Middle frontal gyrus (tissue), 1 donor: ENCODE results near the gene NKX2-3.

Source experiments
- DNase-seq: peaks from one replicate; pipeline ENCODE4 v3.0.0-alpha.2; 2015; ENCODE audit warnings: low spot score; ENCODE audit errors: extremely low spot score

The NKX2-3 gene

DNA sequence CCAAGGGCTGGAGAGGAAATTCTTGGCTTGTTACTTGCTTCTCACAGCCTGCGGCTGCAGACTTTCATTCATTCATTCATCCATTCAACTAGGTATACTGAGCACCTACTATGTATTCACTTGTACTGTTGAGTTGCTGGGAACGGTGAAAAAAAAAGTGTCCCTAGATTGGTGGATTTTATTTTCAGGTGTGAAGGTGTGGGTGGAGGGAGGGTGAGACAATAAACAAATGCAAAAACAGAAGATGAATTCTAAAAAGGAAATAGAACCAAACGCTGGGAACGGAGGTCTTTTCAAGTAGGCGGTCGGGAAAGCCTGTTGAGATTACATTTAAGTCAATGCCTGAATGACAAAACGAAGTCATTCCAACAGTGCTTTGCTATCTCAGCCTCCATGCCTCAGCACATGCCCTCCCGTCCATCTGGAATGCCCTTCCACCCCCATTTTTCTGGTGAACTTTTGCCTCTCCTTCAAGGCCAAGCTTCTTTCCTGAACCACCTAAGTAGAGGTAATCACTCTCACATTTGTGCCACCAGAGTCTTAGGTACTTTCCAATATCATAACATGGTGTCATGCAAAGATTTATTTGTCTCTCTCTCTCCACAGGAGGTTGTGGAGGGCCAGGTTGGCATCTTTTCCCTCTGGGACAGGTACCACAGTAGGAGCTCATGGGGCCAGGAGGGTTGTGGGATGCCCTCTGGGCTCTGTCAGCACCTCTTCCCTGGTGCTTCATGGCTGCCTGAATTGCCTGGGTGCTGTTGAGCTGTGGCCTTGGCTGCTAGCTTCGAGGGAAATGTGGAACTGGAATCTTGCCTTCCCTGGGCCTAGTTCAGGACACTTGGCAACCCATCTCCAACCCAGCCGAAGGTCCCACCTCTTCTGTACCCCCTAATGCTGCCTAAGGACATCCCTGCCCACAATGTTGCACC lies 5.5 kb downstream of the NKX2-3 start:
- DNase-seq: no peak

DNA sequence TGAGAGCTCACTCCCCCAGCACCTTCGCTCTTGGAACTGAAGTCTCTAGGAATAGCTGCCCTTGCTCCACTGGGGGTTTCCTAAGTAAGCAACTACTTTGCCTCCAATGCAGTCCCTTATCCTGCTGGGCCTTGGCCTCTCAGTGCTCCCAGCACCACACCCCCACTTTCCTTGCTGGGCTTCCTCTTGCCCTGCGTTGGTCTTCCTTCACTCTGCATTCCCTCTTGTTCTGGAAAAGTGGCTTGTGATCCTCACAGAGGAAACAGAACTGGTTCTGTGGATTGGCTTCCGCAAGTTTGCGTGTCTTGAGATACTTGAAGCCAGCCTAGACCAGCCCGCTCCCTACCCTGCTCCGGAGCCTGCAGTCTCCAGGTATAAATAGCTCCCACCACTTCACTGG lies 6.4 kb downstream of the NKX2-3 start:
- no peak for DNase-seq

DNA sequence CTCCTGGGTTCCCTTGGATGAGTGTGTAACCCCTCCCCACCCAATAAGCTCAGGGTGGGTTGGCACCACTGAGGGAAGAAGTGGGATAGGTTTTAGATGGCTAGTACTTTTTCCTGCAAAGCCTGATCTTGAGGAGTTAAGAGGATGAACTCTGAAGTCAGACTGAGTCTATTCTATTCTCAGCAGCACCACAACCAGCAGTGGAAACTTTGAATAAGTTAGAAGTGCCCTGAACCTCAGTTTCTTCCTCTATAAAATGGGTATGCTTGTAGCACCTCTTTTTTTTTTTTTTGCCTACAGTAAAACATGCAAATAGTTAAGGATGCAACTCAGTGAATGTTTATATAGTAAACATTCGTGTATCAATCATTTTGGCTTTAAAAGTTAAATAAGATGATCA lies 7.1 kb downstream of the NKX2-3 start:
- no peak for DNase-seq

DNA sequence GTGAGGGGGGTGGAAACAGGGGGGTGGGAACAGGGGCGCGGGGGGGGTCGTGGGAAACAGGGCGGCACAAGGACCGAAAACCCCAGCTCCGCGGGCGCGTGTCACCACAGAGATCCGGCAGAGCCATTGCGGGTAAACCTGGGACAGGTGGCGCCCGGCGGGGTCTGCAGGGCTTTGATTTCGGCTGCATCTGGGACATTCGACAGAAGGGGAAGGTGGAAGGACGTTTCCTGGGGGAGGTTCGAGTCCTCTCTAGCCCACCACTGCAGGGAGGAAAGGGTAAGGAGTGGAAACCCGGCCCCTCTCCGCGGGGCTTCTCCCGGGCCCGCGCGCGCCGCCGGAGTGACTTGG lies 7.5 kb downstream of the NKX2-3 start:
- no peak for DNase-seq

DNA sequence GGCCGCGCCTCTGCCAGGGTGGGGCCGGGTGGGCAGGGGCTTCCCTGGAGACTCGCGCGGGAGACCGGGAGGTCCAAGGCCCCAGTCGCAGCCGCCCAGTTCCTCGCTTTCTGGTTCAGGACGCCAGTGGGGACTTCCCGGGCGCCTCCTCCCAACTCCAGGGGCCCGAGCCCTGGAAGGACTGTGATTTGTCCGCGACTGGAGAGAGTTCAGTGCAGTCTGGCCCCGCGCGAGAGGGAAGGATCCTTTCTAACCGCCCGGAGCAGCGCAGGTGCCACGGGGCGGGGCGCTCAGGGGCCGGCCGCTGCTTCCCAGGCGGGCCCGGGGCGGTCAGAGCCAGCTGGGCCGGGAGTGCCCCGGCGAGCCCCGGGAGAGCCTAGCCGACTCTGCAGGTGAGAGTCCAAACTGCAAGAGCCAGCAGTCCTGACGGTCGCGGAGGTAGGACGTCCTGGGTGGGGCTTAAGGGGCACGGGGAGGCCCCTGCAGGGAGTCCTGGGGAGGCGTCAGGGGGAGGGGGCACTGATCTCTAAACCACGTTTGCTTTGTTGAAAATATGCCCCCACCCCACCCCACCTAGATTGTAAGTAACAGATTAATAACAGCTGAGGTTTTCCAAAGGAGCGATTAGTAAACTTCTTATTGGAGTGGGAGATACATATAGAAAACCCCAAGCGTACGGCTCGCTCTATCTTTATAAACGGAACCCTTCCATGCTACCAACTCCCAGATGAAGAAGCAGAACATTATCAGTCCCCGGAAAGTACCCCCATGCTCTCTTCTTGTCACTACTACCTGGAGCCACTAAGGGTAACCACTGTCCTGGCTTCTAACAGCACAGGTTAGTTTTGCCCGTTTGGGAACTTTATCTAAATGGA lies 8.2 kb downstream of the NKX2-3 start:
- no peak for DNase-seq

DNA sequence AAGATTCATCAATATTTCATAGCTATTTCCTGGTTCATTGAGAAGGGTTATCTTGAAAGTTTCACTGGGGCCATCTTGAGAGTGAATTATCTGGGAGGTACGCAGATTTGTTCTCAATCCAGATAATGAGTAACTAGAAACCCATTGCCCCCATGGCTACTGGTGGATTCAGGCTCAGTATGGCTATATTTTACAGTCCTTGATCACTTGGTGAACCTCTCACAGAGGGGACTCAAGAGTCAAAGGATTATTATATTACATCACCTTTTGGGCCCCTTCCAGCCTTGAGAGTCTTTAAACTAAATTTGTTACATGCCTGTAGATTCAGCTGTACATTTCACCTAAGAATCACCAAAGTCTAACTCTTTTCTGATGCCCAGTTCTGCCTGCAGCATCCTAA lies 11.6 kb downstream of the NKX2-3 start:
- no peak for DNase-seq

DNA sequence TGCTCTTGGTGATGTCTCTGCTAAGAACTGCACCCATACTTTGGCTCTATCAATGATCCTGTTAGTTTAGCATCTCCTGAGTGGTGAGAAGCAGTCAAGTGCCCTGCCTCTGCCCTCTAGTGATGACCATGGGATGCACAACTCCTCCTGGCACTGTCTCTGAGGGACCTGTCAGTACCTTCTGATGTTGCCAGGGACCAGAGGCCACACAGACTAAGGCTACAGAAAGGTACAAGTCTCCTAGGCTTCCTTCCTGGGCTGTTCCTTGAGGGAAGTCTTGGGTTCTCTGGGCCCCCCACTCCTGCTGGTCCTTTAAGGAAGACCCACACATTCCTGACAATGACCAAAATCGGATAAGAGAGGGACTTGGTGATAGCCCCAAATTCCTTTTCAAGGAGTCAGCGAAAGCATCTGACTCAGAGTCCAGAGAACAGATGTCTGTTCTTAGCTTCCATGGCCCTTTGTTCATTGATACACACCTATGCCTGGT lies 15.3 kb downstream of the NKX2-3 start:
- no peak for DNase-seq

DNA sequence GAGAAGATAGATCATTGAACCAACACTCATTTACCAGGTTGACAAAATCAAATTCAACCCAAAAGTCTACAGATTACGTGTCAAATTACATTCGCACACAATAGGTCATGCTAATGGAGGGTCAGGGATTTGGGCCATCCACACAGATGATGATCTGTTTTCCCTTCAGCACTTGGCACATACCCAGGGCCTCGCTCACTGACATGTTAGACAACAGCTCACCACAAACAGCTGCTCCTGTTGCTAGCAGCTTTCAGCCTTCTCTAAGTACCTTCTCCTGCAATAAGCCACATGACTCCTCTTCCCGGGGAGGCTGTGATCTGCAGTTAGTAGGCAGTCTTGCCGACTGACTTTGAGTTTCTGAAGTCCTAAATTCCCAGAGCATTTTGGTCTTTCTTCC lies 18.4 kb downstream of the NKX2-3 start:
- no peak for DNase-seq

DNA sequence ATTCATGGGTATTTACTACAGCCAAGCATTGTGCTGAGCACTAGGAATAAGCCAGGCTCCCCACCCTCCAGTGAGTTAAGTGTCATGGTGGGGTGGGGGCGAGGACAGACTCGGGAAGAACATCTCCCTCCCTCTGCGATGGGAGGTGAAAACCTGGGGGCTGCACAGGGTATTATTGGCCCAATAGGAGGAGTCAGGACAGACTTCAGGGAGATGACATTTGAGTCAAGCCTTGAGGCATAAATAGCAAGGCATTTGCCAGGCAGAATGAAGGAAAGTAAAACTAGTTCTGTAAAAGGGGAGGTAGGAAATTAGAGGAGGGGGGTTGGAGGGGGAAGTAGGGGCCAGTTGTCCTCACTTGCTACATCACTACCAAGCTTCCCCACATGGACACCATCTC lies 18.9 kb downstream of the NKX2-3 start:
- no peak for DNase-seq

DNA sequence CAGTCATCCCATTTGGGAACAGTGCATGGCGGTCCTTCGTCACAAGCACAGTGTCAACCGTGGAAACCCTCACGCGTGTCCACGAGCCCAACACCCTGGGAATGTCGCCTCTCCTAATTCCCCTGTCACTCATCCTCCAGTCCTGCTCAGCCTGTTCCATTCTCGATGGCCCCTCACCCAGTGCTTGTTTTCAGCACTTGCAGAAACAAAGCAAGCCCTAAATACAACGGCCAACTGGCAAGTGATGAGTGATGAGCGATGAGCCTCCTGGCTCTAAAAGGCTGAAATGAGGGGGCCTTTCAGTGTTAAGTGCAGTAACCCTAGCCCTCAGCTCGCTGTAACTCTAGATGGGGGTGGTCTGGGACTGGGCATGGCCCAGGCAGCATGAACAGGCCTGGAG lies 22.6 kb downstream of the NKX2-3 start:
- DNase-seq: no peak

DNA sequence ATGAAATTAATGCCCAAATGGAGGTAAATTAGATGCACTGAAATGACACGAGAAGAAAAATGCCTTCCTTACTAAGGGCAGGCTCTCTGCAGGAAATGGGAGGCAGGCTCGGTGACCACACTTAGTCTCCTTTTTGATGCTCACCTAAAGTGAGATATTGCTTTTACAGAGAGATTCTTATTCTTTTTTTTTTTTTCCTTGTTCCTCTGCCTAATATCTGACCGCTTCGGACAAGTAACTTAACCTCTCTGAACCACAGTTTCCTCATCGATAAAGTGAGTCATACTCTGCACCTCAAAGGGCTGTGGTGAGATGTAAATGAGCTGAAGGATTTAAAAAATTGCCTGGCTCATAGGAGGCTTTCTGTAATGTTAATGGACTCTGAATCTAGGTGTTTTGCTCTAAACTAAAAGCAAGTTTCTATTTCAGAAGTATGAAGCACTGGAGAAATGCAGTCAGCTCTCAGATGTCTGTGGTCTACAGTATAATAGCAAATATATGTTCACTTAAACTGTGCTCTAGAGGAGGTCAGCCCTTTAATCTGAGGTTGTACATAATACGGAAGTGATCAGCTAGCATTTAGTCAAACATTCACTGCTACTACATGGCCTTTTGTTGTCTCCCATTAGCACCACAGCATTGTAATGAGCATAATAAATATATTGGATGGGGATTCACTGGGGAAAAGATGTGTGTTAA lies 23.2 kb downstream of the NKX2-3 start:
- no peak for DNase-seq

DNA sequence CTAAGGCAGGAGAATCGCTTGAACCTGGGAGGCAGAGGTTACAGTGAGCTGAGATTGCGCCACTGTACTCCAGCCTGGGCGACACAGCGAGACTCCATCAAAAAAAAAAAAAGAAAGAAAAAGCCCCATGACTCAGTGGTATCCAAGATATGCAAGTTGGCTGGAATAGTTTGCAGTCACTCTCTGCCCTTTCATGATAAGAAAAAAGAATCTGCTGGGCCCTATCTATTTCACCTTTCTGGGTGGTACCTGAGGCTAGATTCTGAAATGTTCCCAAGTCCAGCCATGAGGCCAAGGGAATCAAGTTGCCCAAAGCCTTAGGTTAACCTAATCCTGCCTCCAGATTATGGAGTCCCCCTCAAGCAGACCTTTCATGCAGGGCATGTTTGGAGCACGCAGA lies 24.3 kb downstream of the NKX2-3 start:
- no peak for DNase-seq

DNA sequence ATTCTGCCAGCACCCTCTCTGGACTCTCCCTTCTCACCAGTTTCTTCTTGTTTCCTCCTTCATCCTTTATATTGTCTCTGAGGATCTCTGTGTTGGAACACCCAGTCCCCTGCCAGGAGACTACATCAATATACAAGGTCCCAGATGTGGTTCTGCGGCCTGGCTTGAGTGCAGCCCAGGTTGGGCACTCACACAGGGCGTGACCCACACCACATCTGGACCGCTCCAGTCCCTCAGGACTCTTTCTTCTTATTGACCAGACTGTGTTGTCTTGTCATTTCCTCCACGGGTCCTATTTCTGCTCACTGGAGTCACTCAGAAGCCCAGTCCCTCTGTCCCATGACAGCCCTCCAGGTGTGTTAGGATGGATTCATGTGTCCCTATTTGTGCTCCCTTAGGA lies 26.0 kb downstream of the NKX2-3 start:
- no peak for DNase-seq

DNA sequence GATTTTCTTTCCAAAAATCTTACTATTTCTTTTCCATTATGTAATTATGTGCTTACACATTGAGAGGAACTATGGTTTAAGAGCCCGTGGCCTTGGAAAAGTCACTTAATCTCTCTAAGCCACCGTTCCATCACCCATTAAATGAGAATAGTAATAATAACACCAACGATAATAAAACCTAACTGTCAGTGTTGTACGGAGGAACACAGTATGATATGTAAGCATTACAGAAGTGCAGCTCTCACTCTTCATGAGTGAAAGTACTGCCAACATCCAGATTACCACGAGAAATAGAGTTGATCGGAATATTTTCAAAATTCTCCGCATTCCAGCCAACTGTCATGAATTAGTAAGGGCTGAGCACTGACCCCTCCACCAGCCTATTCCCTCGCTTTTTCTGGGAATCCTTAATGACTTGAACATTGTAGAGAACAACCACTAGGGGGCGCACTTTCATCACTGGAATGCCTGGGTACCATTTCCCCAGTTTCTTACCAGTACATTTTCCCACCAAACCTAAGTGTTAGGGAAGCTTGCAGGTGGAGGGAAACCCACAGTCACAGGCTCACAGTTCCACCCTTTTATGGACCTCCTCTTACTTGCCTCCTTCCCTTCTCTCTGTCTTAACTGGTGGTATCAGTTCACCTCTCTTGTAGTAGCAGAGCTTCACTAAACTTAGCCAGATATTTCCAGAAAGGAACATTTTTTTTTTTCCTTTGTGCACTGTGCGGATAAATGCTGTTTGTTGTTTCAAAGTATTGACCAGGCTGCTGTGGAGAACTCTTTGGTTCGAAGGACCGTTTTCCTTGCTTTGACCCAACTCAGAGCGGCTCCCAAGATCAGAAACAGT lies 27.8 kb downstream of the NKX2-3 start:
- no peak for DNase-seq

DNA sequence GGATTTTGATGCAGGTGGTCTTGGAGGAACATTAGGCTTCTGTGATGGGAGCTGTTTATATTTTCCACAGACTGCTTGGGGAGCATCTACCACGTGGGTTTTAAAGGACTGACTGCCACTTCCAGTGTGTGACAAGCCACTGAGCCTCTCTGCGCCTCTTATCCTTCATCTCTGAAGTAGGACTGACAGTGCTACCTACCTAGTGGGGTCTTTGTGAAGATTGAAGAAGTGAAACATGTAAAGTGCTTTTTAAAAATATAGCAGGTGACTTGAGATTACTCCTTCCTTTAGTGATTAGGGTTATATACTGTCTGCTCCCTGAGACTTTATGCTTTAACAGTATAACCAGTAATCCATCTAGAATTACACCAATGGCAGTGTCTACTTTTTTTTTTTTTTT lies 29.9 kb downstream of the NKX2-3 start:
- DNase-seq: no peak

DNA sequence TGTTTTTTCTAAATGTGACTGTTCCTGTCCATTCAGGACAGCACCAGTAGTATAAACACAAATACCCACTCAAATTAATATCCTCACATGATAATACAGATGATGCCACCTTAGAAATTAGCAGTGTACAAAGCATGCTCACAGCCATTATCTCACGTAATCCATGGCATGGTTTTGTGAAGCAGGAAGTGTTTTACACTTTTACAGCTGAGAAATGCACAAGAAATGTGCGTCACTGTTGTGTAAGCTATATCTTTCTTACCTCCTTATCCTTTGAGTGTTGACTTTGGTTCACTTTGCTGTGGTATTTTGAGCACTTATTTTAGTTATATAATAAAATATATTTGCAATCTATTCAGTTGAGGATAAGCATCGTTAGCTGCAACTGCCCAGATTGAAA lies 31.6 kb downstream of the NKX2-3 start:
- DNase-seq: no peak

DNA sequence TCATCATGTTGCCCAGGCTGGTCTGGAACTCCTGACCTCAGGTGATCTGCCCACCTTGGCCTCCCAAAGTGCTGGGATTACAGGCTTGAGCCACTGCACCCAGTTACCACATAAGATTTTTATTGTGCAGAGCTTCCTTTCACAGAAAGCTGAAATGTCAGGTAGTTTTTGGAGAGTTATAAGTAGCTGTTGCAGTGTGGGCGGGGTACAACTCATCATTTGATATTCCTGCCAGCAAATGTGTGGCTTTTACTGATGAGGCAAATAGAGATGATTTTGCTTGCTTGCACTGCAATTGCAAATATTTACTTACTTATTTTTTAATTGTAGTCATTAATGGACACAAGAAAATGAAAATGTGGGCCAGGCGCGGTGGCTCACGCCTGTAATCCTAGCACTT lies 32.4 kb downstream of the NKX2-3 start:
- no peak for DNase-seq

DNA sequence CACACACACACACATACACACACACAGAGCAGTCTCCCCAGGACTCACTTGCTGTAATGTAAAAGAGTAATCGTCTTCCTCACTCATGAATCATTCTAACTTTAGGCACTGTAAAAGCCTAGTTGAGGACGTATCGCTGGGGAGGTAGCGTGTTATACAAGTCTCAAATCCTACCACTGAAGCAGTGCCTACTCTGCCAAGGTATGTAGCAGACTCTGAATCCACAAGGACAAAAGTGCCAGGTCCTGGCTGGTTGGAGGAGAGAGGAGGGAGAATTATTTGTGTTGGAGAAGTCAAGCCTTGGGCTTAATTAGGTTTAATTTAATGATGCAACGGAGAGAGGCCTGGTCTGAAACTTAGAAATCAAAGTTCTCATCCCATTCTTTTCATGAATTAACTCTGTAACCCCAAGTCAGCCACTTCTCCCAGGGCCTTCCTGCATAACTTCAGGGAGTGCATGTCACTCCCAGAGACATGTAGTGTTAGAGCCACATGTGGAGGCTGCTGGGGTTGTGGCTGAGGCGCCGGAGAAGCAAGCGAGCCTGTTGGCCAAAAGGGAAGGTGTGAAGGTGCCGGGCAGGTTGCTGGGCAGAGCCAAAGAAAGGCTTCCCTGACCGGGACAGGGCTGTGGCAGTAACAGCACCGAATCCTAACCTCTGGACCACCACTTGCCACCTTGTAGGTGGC lies 36.7 kb downstream of the NKX2-3 start:
- no peak for DNase-seq

DNA sequence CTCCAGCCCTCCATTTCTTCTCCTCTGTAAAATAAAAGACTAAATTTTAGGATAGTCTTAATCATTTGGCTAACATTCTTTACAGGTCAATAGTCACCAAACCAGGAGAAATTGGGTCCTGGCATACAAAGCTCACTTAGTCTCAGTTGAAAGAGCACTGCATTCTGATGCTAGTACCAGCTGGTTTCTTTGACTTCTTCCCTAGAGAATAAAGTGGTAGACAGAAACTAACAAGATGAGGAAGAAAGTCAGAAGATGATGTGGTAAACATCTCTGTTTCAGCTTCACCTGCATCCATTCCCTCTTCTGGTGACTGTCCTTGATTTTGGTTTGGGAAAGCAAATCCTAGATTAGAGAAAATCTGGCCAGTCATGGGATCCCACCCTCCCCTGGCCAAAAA lies 37.2 kb downstream of the NKX2-3 start:
- no peak for DNase-seq

DNA sequence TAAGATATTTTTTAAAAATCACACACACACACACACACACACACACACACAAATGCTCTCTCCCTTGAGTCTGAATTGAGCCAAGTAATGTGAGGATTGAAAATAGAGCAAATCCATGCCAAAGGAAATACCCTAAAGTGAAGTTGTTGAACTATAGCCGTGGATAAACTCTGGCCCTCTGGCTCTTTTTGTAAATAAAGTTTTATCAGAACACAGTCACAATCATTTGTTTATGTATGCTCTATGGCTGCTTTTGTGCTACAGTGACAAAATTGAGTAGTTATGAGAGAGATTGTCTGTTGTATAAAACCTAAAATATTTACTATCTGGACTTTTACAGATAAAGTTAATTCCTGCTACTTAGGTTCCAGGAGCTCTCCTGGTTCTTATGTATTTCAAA lies 39.1 kb downstream of the NKX2-3 start:
- DNase-seq: no peak
